ENCODE data around the gene SOCS1. TPM values are rescaled to one million over a fixed set of nuclear protein-coding genes. Genes with fewer than 3 reads are reported as not detected.

SOCS1 gene
- total and polyA plus RNA-seq, 2 of the 4 experiments (the other 2 are of a cell fraction): 2.0 to 22.0 TPM

GRCh38 chr16:11260596-11260966, 4.6 kb upstream of the SOCS1 start:
- no TSS peak for BruUV-seq (replicated peaks)
- intact Hi-C loops (cut with micrococcal nuclease) (no loop called here), dilution Hi-C loops (cut with HindIII; ENCODE audit: low sequenced_read_pairs, unreplicated experiment) (no loop called here), in situ Hi-C loops (cut with MboI; ENCODE audit: low sequenced_read_pairs) (loop anchor here (5.0 kb wide), 1 partner anchor 47 kb away; no protein-coding TSS in a partner anchor)
- H4K20me1 ChIP-seq (ENCODE audit: insufficient read depth, low read length): no peaks in the 10 kb centered on the region; the same call in 1 of the 2 replicates
- no peak overlapping the region for H4K8ac ChIP-seq (ENCODE audit: low read depth in 2 of 2, low read length in 2 of 2)
- H2BK120ac ChIP-seq (ENCODE audit: low read depth, low read length): no peak overlapping the region
- no peak overlapping the region for H2BK20ac ChIP-seq (ENCODE audit: low read depth, low read length)
- H3K9ac ChIP-seq (ENCODE audit: low read depth, low read length): no peak overlapping the region
- H4K5ac ChIP-seq (ENCODE audit: low read depth, low read length): no peak overlapping the region
- no peaks in the 10 kb centered on the region for H3K9me3 ChIP-seq (ENCODE audit: control insufficient read depth, insufficient read depth, low read length)
- no peak for TF ChIP-seq CHD1 (IDR thresholded peaks at IDR 0.05; ENCODE audit: low read depth, low read length)
- TF ChIP-seq MAFK (IDR thresholded peaks at IDR 0.05; ENCODE audit: low read depth, low read length): no peak
- no peak for TF ChIP-seq ELK1 (IDR thresholded peaks at IDR 0.05; ENCODE audit: borderline replicate concordance, low read depth, low read length)
- TF ChIP-seq RCOR1 (IDR thresholded peaks at IDR 0.05; ENCODE audit: insufficient replicate concordance, low read length): no peak
- no peak for TF ChIP-seq RFX5 (IDR thresholded peaks at IDR 0.05; ENCODE audit: low read depth, low read length)
- TF ChIP-seq SMC3 (IDR thresholded peaks at IDR 0.05; ENCODE audit: low read depth, low read length): no peak
- no peak for TF ChIP-seq RAD21 (IDR thresholded peaks at IDR 0.05; ENCODE audit: low read length)
- H3K4ac ChIP-seq (ENCODE audit: low read depth, low read length): no peak overlapping the region
- H3K14ac ChIP-seq (replicated peaks; ENCODE audit: low read depth, low read length): no peak overlapping the region
- 100% methylated on average over 1 of the region's 3 CpGs; no CpG with 5 or more reads in 1 of the 2 experiments for WGBS, 2 experiments (ENCODE audit: extremely low coverage in 2 of 2, insufficient read length in 1 of 2)
- H2AK9ac ChIP-seq (replicated peaks; ENCODE audit: low read depth, low read length, poor library complexity): no peak overlapping the region
- no peak overlapping the region for H3K56ac ChIP-seq (ENCODE audit: extremely low read depth, insufficient read depth, low read length)
- peaks cover 12% of the 10 kb centered on the region for H3K27me3 ChIP-seq (ENCODE audit: control insufficient read depth, insufficient read depth, low read length)
- no peak overlapping the region for H2BK5ac ChIP-seq (ENCODE audit: low read depth, low read length, poor library complexity, severe bottlenecking)
- H3K18ac ChIP-seq (ENCODE audit: low read depth, low read length): no peak overlapping the region
- H3K79me1 ChIP-seq (ENCODE audit: low read depth in 1 of 2, low read length in 2 of 2): peaks cover 0 to 7% of the 10 kb centered on the region in 2 experiments; a peak in 1 of 4 replicates
- H2BK15ac ChIP-seq (ENCODE audit: low read depth, low read length): no peak overlapping the region
- peaks cover 10% of the 10 kb centered on the region for H3K4me1 ChIP-seq (ENCODE audit: control insufficient read depth, insufficient read depth, low read length)
- ATAC-seq (ENCODE audit: low read depth) (no peak), DNase-seq (no peak)
- H3K4me3 ChIP-seq (ENCODE audit: insufficient read depth, low read depth, low read length): no peak overlapping the region
- peak overlapping the region; percentile 34 for H2AFZ ChIP-seq (replicated peaks; ENCODE audit: low read length, poor library complexity)
- POLR2A ChIA-PET (ENCODE audit: unreplicated experiment): no interaction called here
- H3K27ac ChIP-seq (ENCODE audit: insufficient read depth, low read length): no peak overlapping the region
- H3K23ac ChIP-seq (ENCODE audit: low read depth, low read length): no peak overlapping the region
- H2AK5ac ChIP-seq (ENCODE audit: low read depth, low read length): no peak overlapping the region
- H3K4me2 ChIP-seq (ENCODE audit: low read depth, low read length): no peak overlapping the region
- H3K9me1 ChIP-seq (ENCODE audit: insufficient read depth, low read length): no peaks in the 10 kb centered on the region
- no peak overlapping the region for H4K91ac ChIP-seq (ENCODE audit: insufficient read depth, low read depth, low read length)
- CTCF ChIA-PET: interaction anchor here (1.8 kb wide), 1 partner anchor 96 kb away, joined by 5 read pairs; no protein-coding TSS in a partner anchor
- H3K36me3 ChIP-seq (ENCODE audit: control insufficient read depth, insufficient read depth, low read length): no peaks in the 10 kb centered on the region

All from IMR-90 (cell line).